ENCODE data around the gene NCOA6.

NCOA6 gene

GRCh38 chr20:34751453-34751852 lies 74.0 kb downstream of the NCOA6 start:
- no peaks in the 10 kb centered on the region for H3K27me3 ChIP-seq (ENCODE audit: insufficient read depth, poor library complexity, severe bottlenecking)
- no peak overlapping the region for H3K4me3 ChIP-seq (replicated peaks; ENCODE audit: insufficient read depth, low read length)
- no peak for DNase-seq (ENCODE audit: low read depth in 1 of 2, low spot score in 1 of 2)
- TF ChIP-seq, protein P1, sequence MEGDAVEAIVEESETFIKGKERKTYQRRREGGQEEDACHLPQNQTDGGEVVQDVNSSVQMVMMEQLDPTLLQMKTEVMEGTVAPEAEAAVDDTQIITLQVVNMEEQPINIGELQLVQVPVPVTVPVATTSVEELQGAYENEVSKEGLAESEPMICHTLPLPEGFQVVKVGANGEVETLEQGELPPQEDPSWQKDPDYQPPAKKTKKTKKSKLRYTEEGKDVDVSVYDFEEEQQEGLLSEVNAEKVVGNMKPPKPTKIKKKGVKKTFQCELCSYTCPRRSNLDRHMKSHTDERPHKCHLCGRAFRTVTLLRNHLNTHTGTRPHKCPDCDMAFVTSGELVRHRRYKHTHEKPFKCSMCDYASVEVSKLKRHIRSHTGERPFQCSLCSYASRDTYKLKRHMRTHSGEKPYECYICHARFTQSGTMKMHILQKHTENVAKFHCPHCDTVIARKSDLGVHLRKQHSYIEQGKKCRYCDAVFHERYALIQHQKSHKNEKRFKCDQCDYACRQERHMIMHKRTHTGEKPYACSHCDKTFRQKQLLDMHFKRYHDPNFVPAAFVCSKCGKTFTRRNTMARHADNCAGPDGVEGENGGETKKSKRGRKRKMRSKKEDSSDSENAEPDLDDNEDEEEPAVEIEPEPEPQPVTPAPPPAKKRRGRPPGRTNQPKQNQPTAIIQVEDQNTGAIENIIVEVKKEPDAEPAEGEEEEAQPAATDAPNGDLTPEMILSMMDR (IDR thresholded peaks at IDR 0.05; ENCODE audit: insufficient read depth, low read length) = no peak
- TF ChIP-seq SPI1 (IDR thresholded peaks at IDR 0.05; ENCODE audit: borderline replicate concordance, low read depth) = no peak
- TF ChIP-seq GABPA (IDR thresholded peaks at IDR 0.05; ENCODE audit: low read depth) = no peak
- no peak for TF ChIP-seq POLR2AphosphoS5 (IDR thresholded peaks at IDR 0.05; ENCODE audit: low read depth)
- no peak for TF ChIP-seq REST (IDR thresholded peaks at IDR 0.05; ENCODE audit: insufficient replicate concordance, low read depth)
- H3K27ac ChIP-seq (replicated peaks) = no peak overlapping the region

GRCh38 chr20:34750484-34750883 lies 75.0 kb downstream of the NCOA6 start:
- TF ChIP-seq REST (IDR thresholded peaks at IDR 0.05; ENCODE audit: insufficient replicate concordance, low read depth) = no peak
- TF ChIP-seq, protein P1 (IDR thresholded peaks at IDR 0.05; ENCODE audit: insufficient read depth, low read length) = no peak
- no peak for TF ChIP-seq GABPA (IDR thresholded peaks at IDR 0.05; ENCODE audit: low read depth)
- no peak for DNase-seq (ENCODE audit: low read depth in 1 of 2, low spot score in 1 of 2)
- Histone ChIP-seq H3K27me3 (ENCODE audit: insufficient read depth, poor library complexity, severe bottlenecking) (no peaks in the 10 kb centered on the region), H3K27ac (replicated peaks) (no peak overlapping the region), H3K4me3 (replicated peaks; ENCODE audit: insufficient read depth, low read length) (no peak overlapping the region)

- Histone ChIP-seq H3K27me3 (ENCODE audit: insufficient read depth, poor library complexity, severe bottlenecking) (no peaks in the 10 kb centered on the region), H3K4me3 (replicated peaks; ENCODE audit: insufficient read depth, low read length) (no peak overlapping the region), H3K27ac (replicated peaks) (no peak overlapping the region)
- TF ChIP-seq POLR2AphosphoS5 (IDR thresholded peaks at IDR 0.05; ENCODE audit: low read depth) (no peak), SPI1 (IDR thresholded peaks at IDR 0.05; ENCODE audit: borderline replicate concordance, low read depth) (no peak), REST (IDR thresholded peaks at IDR 0.05; ENCODE audit: insufficient replicate concordance, low read depth) (no peak), GABPA (IDR thresholded peaks at IDR 0.05; ENCODE audit: low read depth) (no peak)
- TF ChIP-seq, protein P1 (IDR thresholded peaks at IDR 0.05; ENCODE audit: insufficient read depth, low read length) = no peak
- DNase-seq (ENCODE audit: low read depth in 1 of 2, low spot score in 1 of 2) = no peak
These were observed 76.7 kb downstream of the NCOA6 start for GRCh38 chr20:34748709-34749108.

Measured in HL-60 (cell line).